Superior temporal gyrus (tissue), 1 donor: ENCODE results near the gene USP48.

Experiments used
- DNase-seq: peaks from one replicate; pipeline ENCODE4 v3.0.0-alpha.2; 2016; ENCODE audit errors: extremely low spot score

The USP48 gene

GRCh38 chr1:21654209-21654608, 128.7 kb downstream of the USP48 start:
- no peak for DNase-seq

- DNase-seq, result peak; percentile 91
Observed at GRCh38 chr1:21653744-21654100, 129.2 kb downstream of the USP48 start.

GRCh38 chr1:21652937-21653743, 129.8 kb downstream of the USP48 start:
- DNase-seq, result no peak

GRCh38 chr1:21652101-21652936, 130.6 kb downstream of the USP48 start:
- no peak for DNase-seq

GRCh38 chr1:21651214-21652042, 131.5 kb downstream of the USP48 start:
- peak; percentile 61 for DNase-seq

- DNase-seq, result no peak
Observed at GRCh38 chr1:21650400-21650799, 132.5 kb downstream of the USP48 start.

GRCh38 chr1:21649315-21649714, 133.6 kb downstream of the USP48 start:
- no peak for DNase-seq

GRCh38 chr1:21648791-21649190, 134.2 kb downstream of the USP48 start:
- no peak for DNase-seq

- no peak for DNase-seq
Observed at GRCh38 chr1:21648352-21648730, 134.6 kb downstream of the USP48 start.

- DNase-seq, result no peak
Observed at GRCh38 chr1:21647431-21648351, 135.3 kb downstream of the USP48 start.

GRCh38 chr1:21645550-21645949, 137.4 kb downstream of the USP48 start:
- no peak for DNase-seq

- DNase-seq, result no peak
Observed at GRCh38 chr1:21644906-21645305, 138.0 kb downstream of the USP48 start.

- DNase-seq, result no peak
Observed at GRCh38 chr1:21644348-21644747, 138.6 kb downstream of the USP48 start.

- no peak for DNase-seq
Observed at GRCh38 chr1:21643624-21644023, 139.3 kb downstream of the USP48 start.

GRCh38 chr1:21641967-21642739, 140.8 kb downstream of the USP48 start:
- no peak for DNase-seq

- DNase-seq, result no peak
Observed at GRCh38 chr1:21641537-21641936, 141.4 kb downstream of the USP48 start.

- no peak for DNase-seq
Observed at GRCh38 chr1:21641076-21641475, 141.9 kb downstream of the USP48 start.

- DNase-seq, result no peak
Observed at GRCh38 chr1:21640653-21641052, 142.3 kb downstream of the USP48 start.

- peak; percentile 56 for DNase-seq
Observed at GRCh38 chr1:21639594-21640041, 143.3 kb downstream of the USP48 start.
